HEK293 (cell line): ENCODE results near the gene RNPEP.

ENCODE experiments used
- GLIS2 ChIP-seq: fragments of 450-650 bp; formaldehyde crosslinking; IDR thresholded peaks from 2 replicates; pipeline ENCODE4 v1.5.1; 2016; ENCODE audit warnings: missing biosample characterization, missing genetic modification characterization
- KLF10 ChIP-seq: fragments of 450-650 bp; IDR thresholded peaks from 2 replicates; pipeline ENCODE4 v1.5.1; 2018; ENCODE audit warnings: missing biosample characterization, mild to moderate bottlenecking, missing genetic modification characterization
- KLF16 ChIP-seq: fragments of 450-650 bp; formaldehyde crosslinking; IDR thresholded peaks from 2 replicates; pipeline ENCODE4 v1.5.1; 2017; ENCODE audit warnings: missing biosample characterization, missing genetic modification characterization
- KLF8 ChIP-seq: fragments of 450-650 bp; formaldehyde crosslinking; IDR thresholded peaks from 2 replicates; pipeline ENCODE4 v1.5.1; 2016; ENCODE audit warnings: missing biosample characterization, missing genetic modification characterization
- PRDM1 ChIP-seq: fragments of 450-650 bp; formaldehyde crosslinking; IDR thresholded peaks from 2 replicates; pipeline ENCODE4; 2016; ENCODE audit warnings: missing biosample characterization, missing genetic modification characterization
- REPIN1 ChIP-seq: fragments of 450-650 bp; formaldehyde crosslinking; IDR thresholded peaks from 2 replicates; pipeline ENCODE4 v1.5.1; 2017; ENCODE audit warnings: missing biosample characterization, missing genetic modification characterization, low read depth
- TRIM28 ChIP-seq: IDR thresholded peaks from 2 replicates; pipeline ENCODE4 v1.6.1; 2011; ENCODE audit warnings: low read length, control low read depth, borderline replicate concordance
- WT1 ChIP-seq: fragments of 450-650 bp; formaldehyde crosslinking; IDR thresholded peaks from 2 replicates; pipeline ENCODE4 v1.5.1; 2016; ENCODE audit warnings: missing biosample characterization, missing genetic modification characterization
- YY2 ChIP-seq: fragments of 450-650 bp; formaldehyde crosslinking; IDR thresholded peaks from 2 replicates; pipeline ENCODE4 v1.5.1; 2016; ENCODE audit warnings: missing biosample characterization, missing genetic modification characterization
- ZBTB1 ChIP-seq: fragments of 450-650 bp; formaldehyde crosslinking; IDR thresholded peaks from 2 replicates; pipeline ENCODE4 v1.5.1; 2016; ENCODE audit warnings: missing biosample characterization, missing genetic modification characterization
- ZNF202 ChIP-seq: fragments of 450-650 bp; formaldehyde crosslinking; IDR thresholded peaks from 2 replicates; pipeline ENCODE4 v1.5.1; 2016; ENCODE audit warnings: missing biosample characterization, missing genetic modification characterization, borderline replicate concordance
- ZNF24 ChIP-seq: fragments of 450-650 bp; formaldehyde crosslinking; IDR thresholded peaks from 2 replicates; pipeline ENCODE4 v1.5.1; 2016; ENCODE audit warnings: missing biosample characterization, missing genetic modification characterization
- ZNF341 ChIP-seq: fragments of 450-650 bp; formaldehyde crosslinking; IDR thresholded peaks from 2 replicates; pipeline ENCODE4; 2016; ENCODE audit warnings: low read depth, missing biosample characterization, missing genetic modification characterization
- ZNF350 ChIP-seq: fragments of 450-650 bp; formaldehyde crosslinking; IDR thresholded peaks from 2 replicates; pipeline ENCODE4 v1.5.0; 2017; ENCODE audit warnings: missing biosample characterization, mild to moderate bottlenecking, missing genetic modification characterization
- ZNF544 ChIP-seq: fragments of 450-650 bp; formaldehyde crosslinking; IDR thresholded peaks from 2 replicates; pipeline ENCODE4 v1.5.0; 2017; ENCODE audit warnings: missing biosample characterization, missing genetic modification characterization
- ZNF561 ChIP-seq: fragments of 450-650 bp; IDR thresholded peaks from 2 replicates; pipeline ENCODE4 v1.5.1; 2018; ENCODE audit warnings: missing biosample characterization, missing genetic modification characterization, borderline replicate concordance
- ZNF621 ChIP-seq: fragments of 450-650 bp; formaldehyde crosslinking; IDR thresholded peaks from 2 replicates; pipeline ENCODE4 v1.5.1; 2017; ENCODE audit warnings: missing biosample characterization, missing genetic modification characterization
- ZNF776 ChIP-seq: fragments of 450-650 bp; formaldehyde crosslinking; IDR thresholded peaks from 2 replicates; pipeline ENCODE4 v1.5.0; 2017; ENCODE audit warnings: missing biosample characterization, missing genetic modification characterization, borderline replicate concordance
- ZNF843 ChIP-seq: fragments of 450-650 bp; formaldehyde crosslinking; IDR thresholded peaks from 2 replicates; pipeline ENCODE4 v1.5.1; 2016; ENCODE audit warnings: missing biosample characterization, missing genetic modification characterization
- ZSCAN30 ChIP-seq: fragments of 450-650 bp; IDR thresholded peaks from 2 replicates; pipeline ENCODE4 v1.5.1; 2018; ENCODE audit warnings: missing biosample characterization, mild to moderate bottlenecking, missing genetic modification characterization, moderate library complexity
- TF ChIP-seq, protein P1 (sequence below): fragments of 450-650 bp; formaldehyde crosslinking; IDR thresholded peaks from 2 replicates; pipeline ENCODE4 v1.5.1; 2016; ENCODE audit warnings: missing biosample characterization, missing genetic modification characterization
- TF ChIP-seq, protein P2 (sequence below): fragments of 450-650 bp; formaldehyde crosslinking; IDR thresholded peaks from 2 replicates; pipeline ENCODE4 v1.5.1; 2016; ENCODE audit warnings: missing biosample characterization, missing genetic modification characterization
- TF ChIP-seq, protein P3 (sequence below): fragments of 450-650 bp; formaldehyde crosslinking; IDR thresholded peaks from 2 replicates; pipeline ENCODE4 v1.5.1; 2016; ENCODE audit warnings: missing biosample characterization, missing genetic modification characterization, low read depth
- TF ChIP-seq, protein P4 (sequence below): sonication (generic); formaldehyde crosslinking; IDR thresholded peaks from 2 replicates; pipeline ENCODE4 v1.8.1; 2022; ENCODE audit warnings: mild to moderate bottlenecking, moderate library complexity, missing genetic modification reagents
- TF ChIP-seq, protein P5 (sequence below): fragments of 450-650 bp; formaldehyde crosslinking; IDR thresholded peaks from 2 replicates; pipeline ENCODE4 v1.5.1; 2017; ENCODE audit warnings: missing biosample characterization, missing genetic modification characterization
- TF ChIP-seq, protein P6 (sequence below): fragments of 450-650 bp; formaldehyde crosslinking; IDR thresholded peaks from 2 replicates; pipeline ENCODE4 v1.5.1; 2017; ENCODE audit warnings: missing biosample characterization, mild to moderate bottlenecking, missing genetic modification characterization, moderate library complexity

RNPEP gene

DNA sequence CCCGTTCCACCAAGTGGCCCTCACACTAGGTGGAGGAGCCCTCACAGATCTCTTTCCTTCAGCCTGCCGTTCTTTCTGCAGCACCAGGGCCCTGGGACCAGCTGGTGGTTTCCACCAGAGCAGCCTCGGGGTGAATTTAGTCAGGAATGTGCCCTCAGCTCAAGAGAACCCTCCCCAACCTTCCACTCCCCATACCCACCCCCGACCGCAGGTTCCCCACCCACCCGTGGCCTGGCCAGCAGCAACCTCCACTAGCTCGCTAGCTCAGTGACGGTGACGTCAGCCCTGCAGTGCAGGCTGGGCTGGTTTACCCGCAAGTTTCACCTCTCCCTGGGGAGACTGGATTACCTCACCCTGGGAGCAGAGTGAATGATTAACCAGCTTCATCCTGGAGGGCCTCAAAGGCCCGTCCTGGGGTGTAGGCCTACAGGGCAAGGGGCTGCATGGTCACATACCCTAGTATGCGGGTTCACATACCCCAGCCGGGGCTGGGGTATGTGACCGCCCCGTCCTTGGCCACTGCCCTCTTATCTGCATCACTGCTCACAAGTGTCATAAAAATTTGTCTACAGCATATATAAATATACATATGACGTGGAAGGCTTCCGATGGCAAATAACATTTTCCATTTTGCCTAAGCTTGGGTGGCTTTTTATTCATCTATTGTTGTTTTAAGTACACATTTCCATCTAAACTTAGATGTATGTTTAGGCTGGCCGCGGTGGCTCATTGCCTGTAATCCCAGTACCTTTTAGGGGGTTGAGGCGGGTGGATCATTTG, 52.4 kb downstream of the RNPEP start (continued):
- TF ChIP-seq, protein P1, sequence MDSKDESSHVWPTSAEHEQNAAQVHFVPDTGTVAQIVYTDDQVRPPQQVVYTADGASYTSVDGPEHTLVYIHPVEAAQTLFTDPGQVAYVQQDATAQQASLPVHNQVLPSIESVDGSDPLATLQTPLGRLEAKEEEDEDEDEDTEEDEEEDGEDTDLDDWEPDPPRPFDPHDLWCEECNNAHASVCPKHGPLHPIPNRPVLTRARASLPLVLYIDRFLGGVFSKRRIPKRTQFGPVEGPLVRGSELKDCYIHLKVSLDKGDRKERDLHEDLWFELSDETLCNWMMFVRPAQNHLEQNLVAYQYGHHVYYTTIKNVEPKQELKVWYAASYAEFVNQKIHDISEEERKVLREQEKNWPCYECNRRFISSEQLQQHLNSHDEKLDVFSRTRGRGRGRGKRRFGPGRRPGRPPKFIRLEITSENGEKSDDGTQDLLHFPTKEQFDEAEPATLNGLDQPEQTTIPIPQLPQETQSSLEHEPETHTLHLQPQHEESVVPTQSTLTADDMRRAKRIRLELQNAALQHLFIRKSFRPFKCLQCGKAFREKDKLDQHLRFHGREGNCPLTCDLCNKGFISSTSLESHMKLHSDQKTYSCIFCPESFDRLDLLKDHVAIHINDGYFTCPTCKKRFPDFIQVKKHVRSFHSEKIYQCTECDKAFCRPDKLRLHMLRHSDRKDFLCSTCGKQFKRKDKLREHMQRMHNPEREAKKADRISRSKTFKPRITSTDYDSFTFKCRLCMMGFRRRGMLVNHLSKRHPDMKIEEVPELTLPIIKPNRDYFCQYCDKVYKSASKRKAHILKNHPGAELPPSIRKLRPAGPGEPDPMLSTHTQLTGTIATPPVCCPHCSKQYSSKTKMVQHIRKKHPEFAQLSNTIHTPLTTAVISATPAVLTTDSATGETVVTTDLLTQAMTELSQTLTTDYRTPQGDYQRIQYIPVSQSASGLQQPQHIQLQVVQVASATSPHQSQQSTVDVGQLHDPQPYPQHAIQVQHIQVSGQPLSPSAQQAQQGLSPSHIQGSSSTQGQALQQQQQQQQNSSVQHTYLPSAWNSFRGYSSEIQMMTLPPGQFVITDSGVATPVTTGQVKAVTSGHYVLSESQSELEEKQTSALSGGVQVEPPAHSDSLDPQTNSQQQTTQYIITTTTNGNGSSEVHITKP (tag by site-specific recombination): no peak
- TF ChIP-seq ZNF202: no peak
- TF ChIP-seq ZNF544: no peak
- no peak for TF ChIP-seq REPIN1
- TF ChIP-seq, protein P2, sequence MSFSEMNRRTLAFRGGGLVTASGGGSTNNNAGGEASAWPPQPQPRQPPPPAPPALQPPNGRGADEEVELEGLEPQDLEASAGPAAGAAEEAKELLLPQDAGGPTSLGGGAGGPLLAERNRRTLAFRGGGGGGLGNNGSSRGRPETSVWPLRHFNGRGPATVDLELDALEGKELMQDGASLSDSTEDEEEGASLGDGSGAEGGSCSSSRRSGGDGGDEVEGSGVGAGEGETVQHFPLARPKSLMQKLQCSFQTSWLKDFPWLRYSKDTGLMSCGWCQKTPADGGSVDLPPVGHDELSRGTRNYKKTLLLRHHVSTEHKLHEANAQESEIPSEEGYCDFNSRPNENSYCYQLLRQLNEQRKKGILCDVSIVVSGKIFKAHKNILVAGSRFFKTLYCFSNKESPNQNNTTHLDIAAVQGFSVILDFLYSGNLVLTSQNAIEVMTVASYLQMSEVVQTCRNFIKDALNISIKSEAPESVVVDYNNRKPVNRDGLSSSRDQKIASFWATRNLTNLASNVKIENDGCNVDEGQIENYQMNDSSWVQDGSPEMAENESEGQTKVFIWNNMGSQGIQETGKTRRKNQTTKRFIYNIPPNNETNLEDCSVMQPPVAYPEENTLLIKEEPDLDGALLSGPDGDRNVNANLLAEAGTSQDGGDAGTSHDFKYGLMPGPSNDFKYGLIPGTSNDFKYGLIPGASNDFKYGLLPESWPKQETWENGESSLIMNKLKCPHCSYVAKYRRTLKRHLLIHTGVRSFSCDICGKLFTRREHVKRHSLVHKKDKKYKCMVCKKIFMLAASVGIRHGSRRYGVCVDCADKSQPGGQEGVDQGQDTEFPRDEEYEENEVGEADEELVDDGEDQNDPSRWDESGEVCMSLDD: peak; percentile 25; the same call in 1 of the 2 replicates
- TF ChIP-seq ZNF843: peak; percentile 80; the same call in 1 of the 2 replicates
- TF ChIP-seq KLF16 (tag by site-specific recombination): 0 out of 2 replicates have a peak, but pooled peaks have one; percentile 8
- 0 out of 2 replicates have a peak, but pooled peaks have one; percentile 24 for TF ChIP-seq ZNF341 (tag by site-specific recombination)
- peak; percentile 30; the same call in 1 of the 2 replicates for TF ChIP-seq TRIM28
- peak; percentile 38; the same call in 1 of the 2 replicates for TF ChIP-seq PRDM1 (tag by site-specific recombination)
- peak; percentile 76 for TF ChIP-seq KLF8
- TF ChIP-seq, protein P3, sequence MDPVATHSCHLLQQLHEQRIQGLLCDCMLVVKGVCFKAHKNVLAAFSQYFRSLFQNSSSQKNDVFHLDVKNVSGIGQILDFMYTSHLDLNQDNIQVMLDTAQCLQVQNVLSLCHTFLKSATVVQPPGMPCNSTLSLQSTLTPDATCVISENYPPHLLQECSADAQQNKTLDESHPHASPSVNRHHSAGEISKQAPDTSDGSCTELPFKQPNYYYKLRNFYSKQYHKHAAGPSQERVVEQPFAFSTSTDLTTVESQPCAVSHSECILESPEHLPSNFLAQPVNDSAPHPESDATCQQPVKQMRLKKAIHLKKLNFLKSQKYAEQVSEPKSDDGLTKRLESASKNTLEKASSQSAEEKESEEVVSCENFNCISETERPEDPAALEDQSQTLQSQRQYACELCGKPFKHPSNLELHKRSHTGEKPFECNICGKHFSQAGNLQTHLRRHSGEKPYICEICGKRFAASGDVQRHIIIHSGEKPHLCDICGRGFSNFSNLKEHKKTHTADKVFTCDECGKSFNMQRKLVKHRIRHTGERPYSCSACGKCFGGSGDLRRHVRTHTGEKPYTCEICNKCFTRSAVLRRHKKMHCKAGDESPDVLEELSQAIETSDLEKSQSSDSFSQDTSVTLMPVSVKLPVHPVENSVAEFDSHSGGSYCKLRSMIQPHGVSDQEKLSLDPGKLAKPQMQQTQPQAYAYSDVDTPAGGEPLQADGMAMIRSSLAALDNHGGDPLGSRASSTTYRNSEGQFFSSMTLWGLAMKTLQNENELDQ (tag by site-specific recombination): no peak
- TF ChIP-seq, protein P4, sequence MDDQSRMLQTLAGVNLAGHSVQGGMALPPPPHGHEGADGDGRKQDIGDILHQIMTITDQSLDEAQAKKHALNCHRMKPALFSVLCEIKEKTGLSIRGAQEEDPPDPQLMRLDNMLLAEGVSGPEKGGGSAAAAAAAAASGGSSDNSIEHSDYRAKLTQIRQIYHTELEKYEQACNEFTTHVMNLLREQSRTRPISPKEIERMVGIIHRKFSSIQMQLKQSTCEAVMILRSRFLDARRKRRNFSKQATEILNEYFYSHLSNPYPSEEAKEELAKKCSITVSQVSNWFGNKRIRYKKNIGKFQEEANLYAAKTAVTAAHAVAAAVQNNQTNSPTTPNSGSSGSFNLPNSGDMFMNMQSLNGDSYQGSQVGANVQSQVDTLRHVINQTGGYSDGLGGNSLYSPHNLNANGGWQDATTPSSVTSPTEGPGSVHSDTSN: no peak
- no peak for TF ChIP-seq ZNF776 (tag by site-specific recombination)
- TF ChIP-seq ZNF24 (tag by site-specific recombination): peak; percentile 78
- TF ChIP-seq, protein P5, sequence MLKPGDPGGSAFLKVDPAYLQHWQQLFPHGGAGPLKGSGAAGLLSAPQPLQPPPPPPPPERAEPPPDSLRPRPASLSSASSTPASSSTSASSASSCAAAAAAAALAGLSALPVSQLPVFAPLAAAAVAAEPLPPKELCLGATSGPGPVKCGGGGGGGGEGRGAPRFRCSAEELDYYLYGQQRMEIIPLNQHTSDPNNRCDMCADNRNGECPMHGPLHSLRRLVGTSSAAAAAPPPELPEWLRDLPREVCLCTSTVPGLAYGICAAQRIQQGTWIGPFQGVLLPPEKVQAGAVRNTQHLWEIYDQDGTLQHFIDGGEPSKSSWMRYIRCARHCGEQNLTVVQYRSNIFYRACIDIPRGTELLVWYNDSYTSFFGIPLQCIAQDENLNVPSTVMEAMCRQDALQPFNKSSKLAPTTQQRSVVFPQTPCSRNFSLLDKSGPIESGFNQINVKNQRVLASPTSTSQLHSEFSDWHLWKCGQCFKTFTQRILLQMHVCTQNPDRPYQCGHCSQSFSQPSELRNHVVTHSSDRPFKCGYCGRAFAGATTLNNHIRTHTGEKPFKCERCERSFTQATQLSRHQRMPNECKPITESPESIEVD: peak; percentile 94
- no peak for TF ChIP-seq YY2 (tag by site-specific recombination)
- TF ChIP-seq ZNF561 (tag by site-specific recombination): 0 out of 2 replicates have a peak, but pooled peaks have one; percentile 58
- peak; percentile 82 for TF ChIP-seq ZSCAN30
- peak; percentile 69 for TF ChIP-seq WT1 (tag by site-specific recombination)
- TF ChIP-seq KLF10 (tag by site-specific recombination): peak; percentile 79
- peak; percentile 79 for TF ChIP-seq GLIS2 (tag by site-specific recombination)
- TF ChIP-seq ZNF350 (tag by site-specific recombination): no peak
- TF ChIP-seq ZNF621 (tag by site-specific recombination): no peak
- TF ChIP-seq, protein P6, sequence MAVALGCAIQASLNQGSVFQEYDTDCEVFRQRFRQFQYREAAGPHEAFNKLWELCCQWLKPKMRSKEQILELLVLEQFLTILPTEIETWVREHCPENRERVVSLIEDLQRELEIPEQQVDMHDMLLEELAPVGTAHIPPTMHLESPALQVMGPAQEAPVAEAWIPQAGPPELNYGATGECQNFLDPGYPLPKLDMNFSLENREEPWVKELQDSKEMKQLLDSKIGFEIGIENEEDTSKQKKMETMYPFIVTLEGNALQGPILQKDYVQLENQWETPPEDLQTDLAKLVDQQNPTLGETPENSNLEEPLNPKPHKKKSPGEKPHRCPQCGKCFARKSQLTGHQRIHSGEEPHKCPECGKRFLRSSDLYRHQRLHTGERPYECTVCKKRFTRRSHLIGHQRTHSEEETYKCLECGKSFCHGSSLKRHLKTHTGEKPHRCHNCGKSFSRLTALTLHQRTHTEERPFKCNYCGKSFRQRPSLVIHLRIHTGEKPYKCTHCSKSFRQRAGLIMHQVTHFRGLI: peak; percentile 76; the same call in 1 of the 2 replicates
- TF ChIP-seq ZBTB1: peak; percentile 95
